ENCODE measurements around the gene SPOCD1. TPM values are rescaled to one million over a fixed set of nuclear protein-coding genes. Genes with fewer than 3 reads are reported as not detected.

Gene SPOCD1
- polyA plus RNA-seq, 1 experiment, result 78.8 TPM

DNA sequence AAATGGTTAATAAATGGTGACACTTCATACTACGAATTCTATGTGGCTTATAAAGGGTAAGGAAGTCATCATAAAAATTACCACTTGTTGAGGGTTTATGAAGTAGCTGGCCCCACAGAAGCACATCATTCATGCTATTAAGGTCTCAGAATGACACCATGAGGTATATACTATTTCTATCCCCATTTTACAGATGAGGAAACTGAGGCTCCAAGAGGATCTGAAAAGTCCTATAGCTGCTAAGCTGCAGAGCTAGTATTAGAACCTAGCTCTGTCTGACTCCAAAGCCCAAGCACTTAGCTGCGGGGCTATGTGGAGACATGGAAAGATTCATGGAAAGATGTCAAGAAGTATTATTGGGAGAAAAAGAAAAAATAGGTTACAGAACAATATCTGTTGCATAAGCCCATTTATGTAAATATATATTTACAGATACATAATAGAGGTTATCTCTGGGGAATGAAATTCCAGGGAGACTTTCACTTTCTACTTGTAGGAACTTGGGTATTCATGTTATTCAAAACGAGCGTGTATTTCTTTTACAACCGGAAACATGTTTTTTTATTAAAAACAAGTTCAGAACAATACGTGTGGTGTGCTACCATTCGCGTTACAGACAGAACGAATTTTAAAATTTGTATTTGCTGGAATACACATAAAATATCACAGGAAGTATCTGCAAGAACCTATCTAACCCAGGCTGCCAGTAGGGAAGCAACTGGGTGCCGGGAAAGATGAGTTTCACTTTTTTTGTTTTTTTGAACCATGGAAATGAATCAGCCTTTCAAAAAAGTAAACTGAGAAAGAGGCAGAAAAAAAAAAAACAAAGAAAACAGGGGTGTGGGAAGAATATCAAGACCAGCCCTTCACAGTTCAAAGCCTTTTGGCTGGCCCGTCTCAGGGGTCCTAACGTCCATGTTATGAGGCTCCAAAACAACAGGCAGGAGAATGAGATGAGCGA lies 13.4 kb downstream of the SPOCD1 start:
- TF ChIP-seq, protein P1, sequence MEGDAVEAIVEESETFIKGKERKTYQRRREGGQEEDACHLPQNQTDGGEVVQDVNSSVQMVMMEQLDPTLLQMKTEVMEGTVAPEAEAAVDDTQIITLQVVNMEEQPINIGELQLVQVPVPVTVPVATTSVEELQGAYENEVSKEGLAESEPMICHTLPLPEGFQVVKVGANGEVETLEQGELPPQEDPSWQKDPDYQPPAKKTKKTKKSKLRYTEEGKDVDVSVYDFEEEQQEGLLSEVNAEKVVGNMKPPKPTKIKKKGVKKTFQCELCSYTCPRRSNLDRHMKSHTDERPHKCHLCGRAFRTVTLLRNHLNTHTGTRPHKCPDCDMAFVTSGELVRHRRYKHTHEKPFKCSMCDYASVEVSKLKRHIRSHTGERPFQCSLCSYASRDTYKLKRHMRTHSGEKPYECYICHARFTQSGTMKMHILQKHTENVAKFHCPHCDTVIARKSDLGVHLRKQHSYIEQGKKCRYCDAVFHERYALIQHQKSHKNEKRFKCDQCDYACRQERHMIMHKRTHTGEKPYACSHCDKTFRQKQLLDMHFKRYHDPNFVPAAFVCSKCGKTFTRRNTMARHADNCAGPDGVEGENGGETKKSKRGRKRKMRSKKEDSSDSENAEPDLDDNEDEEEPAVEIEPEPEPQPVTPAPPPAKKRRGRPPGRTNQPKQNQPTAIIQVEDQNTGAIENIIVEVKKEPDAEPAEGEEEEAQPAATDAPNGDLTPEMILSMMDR (IDR thresholded peaks at IDR 0.05; ENCODE audit: low read depth, low read length), result no peak
- H3K27me3 ChIP-seq (ENCODE audit: control insufficient read depth, insufficient read depth, low read length), result no peaks in the 10 kb centered on the region
- no peak overlapping the region for H3K27ac ChIP-seq (ENCODE audit: low read depth, low read length)
- DNase-seq (ENCODE audit: low read depth, low spot score), result no peak
- no peaks in the 10 kb centered on the region; the same call in 1 of the 2 replicates for H3K9me3 ChIP-seq (ENCODE audit: control insufficient read depth, insufficient read depth, low read length)
- CTCF ChIA-PET, result interaction anchor here (1.8 kb wide), 1 partner anchor 13 kb away, joined by 6 read pairs; no protein-coding TSS in a partner anchor
- POLR2A ChIA-PET, result no interaction called here
- no peak overlapping the region for H3K4me3 ChIP-seq (ENCODE audit: low read depth, low read length)

DNA sequence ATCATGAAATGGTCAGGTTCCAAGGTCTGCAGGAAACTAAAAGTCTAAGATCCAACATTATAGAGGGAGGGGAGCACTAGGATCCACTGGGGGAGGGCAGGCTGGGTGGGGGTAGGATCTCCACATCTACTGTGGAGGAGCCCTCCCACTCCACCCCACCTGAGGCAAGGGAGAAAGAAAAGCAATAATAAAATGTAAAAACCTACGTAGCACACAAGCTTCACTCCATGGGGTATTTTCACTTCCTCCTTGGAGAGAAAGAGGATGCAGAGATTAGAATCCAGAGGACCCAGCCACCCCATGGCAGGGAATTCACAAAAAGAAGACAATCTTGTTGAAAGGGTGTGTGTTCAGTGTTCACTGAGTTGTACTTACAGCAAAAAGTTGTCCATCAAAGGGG lies 14.4 kb downstream of the SPOCD1 start:
- no peaks in the 10 kb centered on the region; the same call in 1 of the 2 replicates for H3K9me3 ChIP-seq (ENCODE audit: control insufficient read depth, insufficient read depth, low read length)
- TF ChIP-seq, protein P1 (IDR thresholded peaks at IDR 0.05; ENCODE audit: low read depth, low read length), result no peak
- POLR2A ChIA-PET, result no interaction called here
- no peaks in the 10 kb centered on the region for H3K27me3 ChIP-seq (ENCODE audit: control insufficient read depth, insufficient read depth, low read length)
- H3K27ac ChIP-seq (ENCODE audit: low read depth, low read length), result no peak overlapping the region
- DNase-seq (ENCODE audit: low read depth, low spot score), result no peak
- H3K4me3 ChIP-seq (ENCODE audit: low read depth, low read length), result no peak overlapping the region
- CTCF ChIA-PET, result interaction anchor here (1.0 to 1.8 kb wide), 3 partner anchors 12 to 14 kb away, joined by 3 to 6 read pairs (median 5); partner anchors contain the start of gene SPOCD1

DNA sequence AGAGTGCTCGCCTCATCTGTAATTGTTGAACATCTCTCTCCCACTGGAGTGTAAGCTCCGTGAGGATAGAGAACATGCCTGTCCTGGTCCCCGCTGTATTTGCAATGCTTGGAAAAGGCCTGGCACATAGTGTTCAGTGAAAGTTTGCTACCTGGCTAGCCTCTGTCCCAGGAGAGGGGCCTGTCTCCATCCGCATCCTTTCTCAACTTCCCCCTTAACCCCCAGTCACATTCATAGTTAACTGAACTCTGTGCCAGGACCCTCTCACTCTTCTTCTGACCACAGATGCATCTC lies 15.2 kb downstream of the SPOCD1 start:
- Histone ChIP-seq H3K9me3 (ENCODE audit: control insufficient read depth, insufficient read depth, low read length) (no peaks in the 10 kb centered on the region; the same call in 1 of the 2 replicates), H3K27ac (ENCODE audit: low read depth, low read length) (no peak overlapping the region), H3K27me3 (ENCODE audit: control insufficient read depth, insufficient read depth, low read length) (no peaks in the 10 kb centered on the region), H3K4me3 (ENCODE audit: low read depth, low read length) (no peak overlapping the region)
- CTCF ChIA-PET, result interaction anchor here (0.6 to 1.2 kb wide), 4 partner anchors 11 to 205 kb away, joined by 3 to 6 read pairs (median 4); partner anchors contain the start of genes PTP4A2 and SPOCD1
- POLR2A ChIA-PET, result no interaction called here
- DNase-seq (ENCODE audit: low read depth, low spot score), result no peak
- TF ChIP-seq, protein P1 (IDR thresholded peaks at IDR 0.05; ENCODE audit: low read depth, low read length), result no peak

DNA sequence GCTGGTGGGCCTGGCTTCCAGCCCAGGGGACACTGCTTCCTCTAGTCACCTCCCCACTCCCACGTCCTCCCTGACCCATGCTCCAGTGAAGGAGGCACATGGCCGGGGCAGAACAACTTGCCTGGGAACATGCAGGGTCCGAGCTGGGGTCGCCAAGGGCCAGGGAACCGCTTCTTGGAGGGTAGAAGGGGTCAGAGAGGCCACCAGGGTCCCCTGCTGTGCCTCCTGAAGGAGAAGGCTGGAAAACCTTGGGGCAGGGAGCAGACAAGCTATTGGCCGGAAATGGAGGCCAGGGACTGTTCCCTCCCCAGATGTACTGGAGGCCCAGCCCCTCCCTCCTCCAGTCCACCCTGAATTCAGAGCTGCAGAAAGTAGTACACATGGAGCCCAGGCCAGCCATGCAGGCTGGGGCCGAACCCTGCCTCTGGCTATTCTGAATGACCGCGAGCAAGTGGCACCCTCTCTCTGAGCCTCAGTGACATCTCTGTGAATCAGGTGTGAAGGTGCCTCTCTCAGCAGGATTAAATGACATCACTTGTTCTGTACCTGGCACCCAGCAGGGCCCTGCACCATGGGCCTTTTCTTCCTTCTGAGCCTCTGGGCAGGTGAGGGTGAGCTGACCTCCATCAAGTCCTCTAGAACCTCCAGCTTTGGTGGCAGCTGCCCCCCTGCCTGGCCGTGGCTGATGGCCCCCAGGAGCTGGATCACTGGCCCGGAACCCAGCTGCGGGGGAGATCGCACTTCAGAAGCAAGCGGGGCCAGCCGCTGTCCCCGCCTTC lies 15.7 kb downstream of the SPOCD1 start:
- H3K9me3 ChIP-seq (ENCODE audit: control insufficient read depth, insufficient read depth, low read length), result no peaks in the 10 kb centered on the region; the same call in 1 of the 2 replicates
- H3K27ac ChIP-seq (ENCODE audit: low read depth, low read length), result peak overlapping the region; percentile 97
- POLR2A ChIA-PET, result no interaction called here
- DNase-seq (ENCODE audit: low read depth, low spot score), result no peak
- no peaks in the 10 kb centered on the region for H3K27me3 ChIP-seq (ENCODE audit: control insufficient read depth, insufficient read depth, low read length)
- TF ChIP-seq, protein P1 (IDR thresholded peaks at IDR 0.05; ENCODE audit: low read depth, low read length), result no peak
- no peak overlapping the region for H3K4me3 ChIP-seq (ENCODE audit: low read depth, low read length)
- CTCF ChIA-PET, result interaction anchor here (0.6 to 2.5 kb wide), 9 partner anchors 11 to 263 kb away, joined by 3 to 16 read pairs (median 5); partner anchors contain the start of genes PTP4A2 and SPOCD1

Data from AG04450 (cell line).